H1 (cell line): Measurements from ENCODE around the gene RHBDF2. TPM values are rescaled to one million over a fixed set of nuclear protein-coding genes. Genes with fewer than 3 reads are reported as not detected.
A peak's percentile ranks its signal among the peaks of the same experiment; 100 is the strongest.

ENCODE experiments used
- CTCF ChIA-PET: fragments of 300-600 bp; sonication (Branson Sonifier 250); formaldehyde crosslinking; loops from one replicate; lab custom pipeline; 2021; ENCODE audit not compliant: partially characterized antibody; lab: Charles Lee
- POLR2A ChIA-PET: fragments of 300-600 bp; sonication (Branson Sonifier 250); formaldehyde crosslinking; loops from one replicate; lab custom pipeline; 2021; ENCODE audit warnings: inconsistent platforms; ENCODE audit not compliant: partially characterized antibody; lab: Charles Lee
- DNase-seq, 2 experiments: peaks; one replicate each; pipeline versions ENCODE4 v3.0.0 to v3.0.0-alpha.2; 2010 to 2022; ENCODE audit warnings: low spot score in 2 of 2, low read depth in 1 of 2, mixed read lengths in 1 of 2
- FAIRE-seq: peaks from 2 replicates; lab custom pipeline; 2011; peaks lifted over from hg19 to GRCh38; lab: Jason Lieb, UNC
- H2AFZ ChIP-seq: 2 replicates; pipeline ENCODE4 v1.8.1; 2012; ENCODE audit warnings: low read length, inconsistent platforms
- H2AK5ac ChIP-seq: 2 replicates; pipeline ENCODE4 v1.6.1; 2013; ENCODE audit warnings: low read depth, low read length
- H2BK120ac ChIP-seq: replicated peaks from 2 replicates; pipeline ENCODE3; 2013; ENCODE audit warnings: low read depth, low read length, inconsistent platforms
- H2BK12ac ChIP-seq: 2 replicates; pipeline ENCODE4 v1.6.1; 2013; ENCODE audit warnings: low read depth, low read length
- H2BK15ac ChIP-seq: 2 replicates; pipeline ENCODE4 v1.6.1; 2013; ENCODE audit warnings: low read length
- H2BK20ac ChIP-seq: 2 replicates; pipeline ENCODE4 v1.6.1; 2013; ENCODE audit warnings: low read length
- H2BK5ac ChIP-seq: 2 replicates; pipeline ENCODE4 v1.6.1; 2013; ENCODE audit warnings: low read depth, low read length
- H3K14ac ChIP-seq: 2 replicates; pipeline ENCODE4 v1.6.1; 2013; ENCODE audit warnings: inconsistent platforms; ENCODE audit not compliant: insufficient read length
- H3K18ac ChIP-seq: 2 replicates; pipeline ENCODE4 v1.6.1; 2013; ENCODE audit warnings: low read length; ENCODE audit errors: extremely low read depth
- H3K23ac ChIP-seq: 2 replicates; pipeline ENCODE4 v1.6.1; 2013; ENCODE audit warnings: inconsistent platforms; ENCODE audit not compliant: insufficient read length
- H3K23me2 ChIP-seq: 2 replicates; pipeline ENCODE4 v1.6.1; 2013; ENCODE audit warnings: low read depth, low read length
- H3K27ac ChIP-seq: 2 replicates; pipeline ENCODE4 v1.6.1; 2011; ENCODE audit warnings: low read depth, low read length, inconsistent platforms
- H3K27me3 ChIP-seq, 4 experiments: replicated peaks in 1 of 4; 1 replicate in 1 of 4; 2 replicates in 3 of 4; pipeline versions ENCODE4 v1.6.1 to v1.8.1; 2011 to 2013; ENCODE audit warnings: low read length in 3 of 4, mild to moderate bottlenecking in 3 of 4, inconsistent platforms in 2 of 4, mixed read lengths in 2 of 4, moderate library complexity in 1 of 4; ENCODE audit not compliant: control insufficient read depth in 3 of 4, insufficient read depth in 3 of 4; ENCODE audit errors: extremely low read depth in 1 of 4
- H3K36me3 ChIP-seq, 4 experiments: 2 replicates each; pipeline versions ENCODE4 v1.6.1 to v1.8.1; 2011 to 2013; ENCODE audit warnings: mild to moderate bottlenecking in 4 of 4, low read length in 3 of 4, moderate library complexity in 2 of 4, control low read depth in 1 of 4, inconsistent platforms in 1 of 4; ENCODE audit not compliant: insufficient read depth in 4 of 4, control insufficient read depth in 2 of 4
- H3K4ac ChIP-seq: replicated peaks from 2 replicates; pipeline ENCODE3; 2013; ENCODE audit warnings: low read length, low read depth, mixed read lengths, inconsistent platforms; ENCODE audit not compliant: insufficient read length
- H3K4me1 ChIP-seq, 4 experiments: replicated peaks in 1 of 4; 1 replicate in 1 of 4; 2 replicates in 3 of 4; pipeline versions ENCODE4 v1.6.1 to v1.8.1; 2011 to 2013; ENCODE audit warnings: low read length in 3 of 4, inconsistent platforms in 2 of 4, mixed read lengths in 1 of 4; ENCODE audit not compliant: insufficient read depth in 4 of 4, control insufficient read depth in 3 of 4
- H3K4me2 ChIP-seq, 2 experiments: 2 replicates each; pipeline versions ENCODE4 v1.6.1 to v1.8.1; 2011 to 2013; ENCODE audit warnings: low read depth in 2 of 2, low read length in 2 of 2, control low read depth in 1 of 2, inconsistent platforms in 1 of 2, mild to moderate bottlenecking in 1 of 2; ENCODE audit not compliant: insufficient read depth in 1 of 2
- H3K4me3 ChIP-seq, 4 experiments: fragments of 200-600, 300-600 bp in 1 of 4; sonication (generic), shearing (Covaris generic), sonication (Bioruptor Twin) in 1 of 4; 2 replicates each; pipeline versions ENCODE4 v1.5.1 to v1.8.1; 2011 to 2016; ENCODE audit warnings: low read length in 4 of 4, low read depth in 3 of 4, control low read depth in 2 of 4, inconsistent platforms in 2 of 4, mild to moderate bottlenecking in 2 of 4, mixed read lengths in 1 of 4, moderate library complexity in 1 of 4; ENCODE audit not compliant: insufficient read depth in 2 of 4; ENCODE audit errors: extremely low read depth in 1 of 4
- H3K56ac ChIP-seq: replicated peaks from 2 replicates; pipeline ENCODE3; 2013; ENCODE audit warnings: low read depth, mild to moderate bottlenecking, mixed read lengths, low read length, inconsistent platforms; ENCODE audit not compliant: insufficient read length
- H3K79me1 ChIP-seq: 2 replicates; pipeline ENCODE4 v1.6.1; 2013; ENCODE audit warnings: low read depth, low read length, control low read depth
- H3K79me2 ChIP-seq, 2 experiments: 2 replicates each; pipeline versions ENCODE4 v1.6.1 to v1.8.1; 2012 to 2013; ENCODE audit warnings: low read length in 2 of 2, mild to moderate bottlenecking in 2 of 2, inconsistent platforms in 1 of 2; ENCODE audit not compliant: insufficient read depth in 2 of 2, control insufficient read depth in 1 of 2
- H3K9ac ChIP-seq, 4 experiments: replicated peaks in 1 of 4; 1 replicate in 1 of 4; 2 replicates in 3 of 4; pipeline versions ENCODE4 v1.6.1 to v1.8.1; 2011 to 2013; ENCODE audit warnings: low read depth in 3 of 4, low read length in 3 of 4, control low read depth in 2 of 4, mild to moderate bottlenecking in 2 of 4, moderate library complexity in 2 of 4, inconsistent platforms in 1 of 4; ENCODE audit errors: extremely low read depth in 1 of 4
- H3K9me3 ChIP-seq, 2 experiments: 2 replicates each; pipeline versions ENCODE4 v1.6.1 to v1.8.1; 2012 to 2013; ENCODE audit warnings: mild to moderate bottlenecking in 2 of 2, moderate library complexity in 2 of 2, control low read depth in 1 of 2, inconsistent platforms in 1 of 2, low read depth in 1 of 2, low read length in 1 of 2, mixed read lengths in 1 of 2; ENCODE audit not compliant: insufficient read depth in 2 of 2
- H4K20me1 ChIP-seq, 2 experiments: replicated peaks in 1 of 2; 2 replicates each; pipeline versions ENCODE3 to v1.8.1; 2011 to 2013; ENCODE audit warnings: inconsistent platforms in 2 of 2, low read length in 2 of 2, mild to moderate bottlenecking in 1 of 2; ENCODE audit not compliant: insufficient read depth in 2 of 2, control insufficient read depth in 1 of 2
- H4K5ac ChIP-seq: 2 replicates; pipeline ENCODE4 v1.6.1; 2013; ENCODE audit warnings: low read length, low read depth, mixed read lengths, inconsistent platforms; ENCODE audit not compliant: insufficient read length
- H4K8ac ChIP-seq: 2 replicates; pipeline ENCODE4 v1.8.0; 2013; ENCODE audit warnings: mild to moderate bottlenecking, moderate library complexity, low read length, inconsistent platforms; ENCODE audit not compliant: insufficient read depth; ENCODE audit errors: extremely low read depth
- H4K91ac ChIP-seq: replicated peaks from 2 replicates; pipeline ENCODE3; 2013; ENCODE audit warnings: low read length, mixed read lengths, inconsistent platforms; ENCODE audit not compliant: insufficient read length
- BACH1 ChIP-seq: IDR thresholded peaks from 2 replicates; pipeline ENCODE4 v1.6.1; 2012; ENCODE audit warnings: low read length, improper control_type of control experiment
- EGR1 ChIP-seq: IDR thresholded peaks from 2 replicates; pipeline ENCODE4 v1.6.1; 2011; ENCODE audit warnings: low read depth, low read length, borderline replicate concordance
- GTF2F1 ChIP-seq: IDR thresholded peaks from 2 replicates; pipeline ENCODE4 v1.6.1; 2012; ENCODE audit warnings: low read depth, low read length, improper control_type of control experiment, borderline replicate concordance
- JUND ChIP-seq: IDR thresholded peaks from 2 replicates; pipeline ENCODE4 v1.6.1; 2011; ENCODE audit warnings: mild to moderate bottlenecking, improper control_type of control experiment, low read length
- MAFK ChIP-seq: IDR thresholded peaks from 2 replicates; pipeline ENCODE4 v1.6.1; 2012; ENCODE audit warnings: low read depth, mild to moderate bottlenecking, improper control_type of control experiment, low read length
- NRF1 ChIP-seq: IDR thresholded peaks from 2 replicates; pipeline ENCODE4 v1.6.1; 2011; ENCODE audit warnings: mild to moderate bottlenecking, low read depth, low read length, improper control_type of control experiment
- RBBP5 ChIP-seq: IDR thresholded peaks from 2 replicates; pipeline ENCODE4 v1.7.1; 2012; ENCODE audit warnings: low read depth, mild to moderate bottlenecking, inconsistent platforms, low read length, moderate library complexity, borderline replicate concordance
- RFX5 ChIP-seq: IDR thresholded peaks from 2 replicates; pipeline ENCODE4 v1.6.1; 2011; ENCODE audit warnings: low read depth, low read length, improper control_type of control experiment, borderline replicate concordance
- RXRA ChIP-seq: IDR thresholded peaks from 2 replicates; pipeline ENCODE4 v1.6.1; 2011; ENCODE audit warnings: low read depth, mild to moderate bottlenecking, low read length, moderate library complexity; ENCODE audit not compliant: insufficient read depth
- SAP30 ChIP-seq: fragments of 300-600 bp; sonication (generic); IDR thresholded peaks from 2 replicates; pipeline ENCODE4 v1.7.1; 2012; ENCODE audit warnings: low read length, moderate library complexity, mild to moderate bottlenecking, inconsistent platforms; ENCODE audit not compliant: insufficient read depth, insufficient replicate concordance
- ZNF274 ChIP-seq: IDR thresholded peaks from 2 replicates; pipeline ENCODE4 v1.7.0; 2012; ENCODE audit warnings: low read length, borderline replicate concordance; ENCODE audit errors: extremely low read depth
- WGBS, 2 experiments: shearing (Covaris generic) in 1 of 2; methylation state at CpG; one replicate each; pipeline versions ENCODE4 v1.1.6 to v1.1.7; 2013 to 2015; ENCODE audit warnings: low lambda C conversion rate in 2 of 2, mixed read lengths in 2 of 2, inconsistent platforms in 1 of 2, low coverage in 1 of 2, missing lambda C conversion rate in 1 of 2; ENCODE audit not compliant: insufficient replicate concordance in 2 of 2, insufficient coverage in 1 of 2, insufficient read length in 1 of 2; ENCODE audit errors: extremely low coverage in 1 of 2, missing lambda C conversion rate in 1 of 2; 5-methylcytosine and 5-hydroxymethylcytosine counted together
- polyA plus RNA-seq, 7 experiments: library from polyadenylated mRNA; depleted of rRNA in 3 of 7; stranded (reverse) in 5 of 7; unstranded in 2 of 7; fragments of >200 nt in 5 of 7; fragments of 200-250 nt in 2 of 7; gene quantifications; 1 replicate in 5 of 7; 2 replicates in 1 of 7; 4 replicates in 1 of 7; pipeline versions ENCODE4 v1.2.1 to v1.2.3, GENCODE V29; 2011 to 2013; ENCODE audit warnings: missing spikeins in 2 of 7, mixed read lengths in 2 of 7
- total RNA-seq: library from RNA; stranded (reverse); fragmentation: NEBNext Ultra II Directional; extraction: Animal tissue kit (Norgen Biotek cat#: 25700); gene quantifications from 2 replicates; pipeline ENCODE4 v1.2.1, GENCODE V29; 2021

The RHBDF2 gene
- total and polyA plus RNA-seq, 2 of the 8 experiments (the other 6 are each of a cell fraction or from before 2014, with no cell fraction given), result 21.2 to 25.9 TPM

- POLR2A ChIA-PET, result interaction anchor here (0.6 to 1.7 kb wide), 7 partner anchors 7 to 113 kb away, joined by 3 to 6 read pairs (median 4); partner anchors contain the start of genes AANAT, SPHK1 and UBE2O
- Histone ChIP-seq H3K4ac (no peak overlapping the region), H3K79me1 (peaks cover 18% of the 10 kb centered on the region), H3K9me3 (no peaks in the 10 kb centered on the region), H2BK20ac (no peak overlapping the region; the same call in 1 of the 2 replicates), H4K91ac (peak overlapping the region; percentile 38), H2BK5ac (peak overlapping the region; percentile 85), H3K14ac (no peak overlapping the region), H2AFZ (no peak overlapping the region), H4K20me1 (peaks cover 15 to 31% of the 10 kb centered on the region in 2 experiments), H3K4me1 (peaks cover 35 to 67% (median 64%) of the 10 kb centered on the region in 4 experiments), H3K18ac (peak overlapping the region; percentile 53), H3K27ac (peak overlapping the region; percentile 22; the same call in 1 of the 2 replicates), H4K5ac (peak overlapping the region; percentile 3), H2BK15ac (no peak overlapping the region), H3K36me3 (no peaks in the 10 kb centered on the region), H4K8ac (no peak overlapping the region), H3K79me2 (peaks cover 26 to 93% of the 10 kb centered on the region in 2 experiments), H2AK5ac (peak overlapping the region; percentile 71; the same call in 1 of the 2 replicates), H3K9ac (no peak overlapping the region), H3K4me2 (peak overlapping the region; percentile 56 to 65), H3K4me3 (peak overlapping the region in 1 of 4 experiments; percentile 31; a peak in 2 of 8 replicates), H3K23ac (no peak overlapping the region), H3K27me3 (no peaks in the 10 kb centered on the region), H2BK12ac (peak overlapping the region; percentile 32; the same call in 1 of the 2 replicates), H3K23me2 (no peaks in the 10 kb centered on the region), H3K56ac (no peak overlapping the region), H2BK120ac (no peak overlapping the region)
- 15% methylated on average over 9 of the region's 9 CpGs; no CpG with 5 or more reads in 1 of the 2 experiments for WGBS, 2 experiments
- DNase-seq (no peak), FAIRE-seq (no peak)
- CTCF ChIA-PET, result interaction anchor here (0.6 to 3.2 kb wide), 17 partner anchors 9 to 1099 kb away, joined by 3 to 20 read pairs (median 6); partner anchors contain the start of gene UBE2O
- TF ChIP-seq BACH1, result peak; percentile 98
- TF ChIP-seq ZNF274, result no peak
- no peak for TF ChIP-seq NRF1
- no peak for TF ChIP-seq GTF2F1
- TF ChIP-seq JUND, result no peak
- TF ChIP-seq SAP30, result peak; percentile 27
- TF ChIP-seq EGR1, result no peak
- peak; percentile 79 for TF ChIP-seq MAFK
- no peak for TF ChIP-seq RBBP5
- no peak for TF ChIP-seq RXRA
- TF ChIP-seq RFX5, result no peak
Measured at GRCh38 chr17:76444518-76445311, 56.5 kb downstream of the RHBDF2 start.
